T1000 (cell line): Measurements from ENCODE around the gene CKB.
A peak's percentile ranks its signal among the peaks of the same experiment; 100 is the strongest.

Source experiments
- DNase-seq: peaks from one replicate; lab custom pipeline; 2025; ENCODE audit warnings: mixed read lengths; lab: John Stamatoyannopoulos, UW

The CKB gene

DNA sequence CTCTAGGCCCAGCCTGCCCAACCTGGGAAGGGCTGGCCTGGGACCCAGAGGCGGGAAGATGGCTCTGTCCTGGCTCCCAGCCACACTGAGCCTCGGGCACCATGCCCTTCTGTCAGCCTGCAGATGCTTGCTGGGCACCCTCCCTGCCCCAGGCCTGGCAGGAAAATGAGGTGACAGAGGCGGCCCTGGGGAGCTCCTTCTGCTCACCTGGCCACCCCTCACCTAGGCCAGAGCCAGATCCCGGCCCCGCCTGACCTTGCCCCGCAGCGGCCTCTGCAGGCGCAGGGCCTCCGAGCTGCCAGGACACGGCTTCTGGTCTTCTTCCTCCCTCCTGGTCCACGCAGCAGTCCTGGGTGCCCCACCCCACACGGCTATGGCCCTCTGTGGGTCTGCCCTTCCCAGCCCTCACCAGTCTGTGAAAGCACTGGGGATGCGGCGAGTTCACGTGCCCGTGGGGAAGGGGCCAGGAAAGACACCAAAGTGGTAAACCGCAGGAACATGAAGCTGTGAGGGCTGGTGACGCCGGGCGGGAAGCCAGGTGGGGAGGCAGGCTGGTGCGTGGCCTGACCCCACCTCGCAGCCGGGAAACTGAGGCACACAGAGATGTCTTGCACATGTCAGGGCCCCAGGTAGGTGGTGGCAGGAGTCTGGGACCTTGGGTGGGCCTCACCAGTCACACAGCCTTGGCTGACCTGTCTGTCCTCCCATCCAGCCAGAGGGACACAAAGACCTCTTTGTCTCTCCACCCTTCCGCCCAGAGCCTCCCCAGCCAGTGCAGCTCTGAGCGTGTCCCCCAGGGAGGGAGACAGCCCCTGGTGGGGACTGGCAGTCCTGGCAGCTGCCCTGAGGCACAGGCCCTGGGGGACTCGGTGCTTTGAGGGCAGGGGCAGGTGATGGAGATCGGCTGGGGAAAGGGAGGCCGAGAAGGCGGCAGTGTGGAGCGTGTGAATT lies 27.0 kb upstream of the CKB start:
- no peak for DNase-seq

DNA sequence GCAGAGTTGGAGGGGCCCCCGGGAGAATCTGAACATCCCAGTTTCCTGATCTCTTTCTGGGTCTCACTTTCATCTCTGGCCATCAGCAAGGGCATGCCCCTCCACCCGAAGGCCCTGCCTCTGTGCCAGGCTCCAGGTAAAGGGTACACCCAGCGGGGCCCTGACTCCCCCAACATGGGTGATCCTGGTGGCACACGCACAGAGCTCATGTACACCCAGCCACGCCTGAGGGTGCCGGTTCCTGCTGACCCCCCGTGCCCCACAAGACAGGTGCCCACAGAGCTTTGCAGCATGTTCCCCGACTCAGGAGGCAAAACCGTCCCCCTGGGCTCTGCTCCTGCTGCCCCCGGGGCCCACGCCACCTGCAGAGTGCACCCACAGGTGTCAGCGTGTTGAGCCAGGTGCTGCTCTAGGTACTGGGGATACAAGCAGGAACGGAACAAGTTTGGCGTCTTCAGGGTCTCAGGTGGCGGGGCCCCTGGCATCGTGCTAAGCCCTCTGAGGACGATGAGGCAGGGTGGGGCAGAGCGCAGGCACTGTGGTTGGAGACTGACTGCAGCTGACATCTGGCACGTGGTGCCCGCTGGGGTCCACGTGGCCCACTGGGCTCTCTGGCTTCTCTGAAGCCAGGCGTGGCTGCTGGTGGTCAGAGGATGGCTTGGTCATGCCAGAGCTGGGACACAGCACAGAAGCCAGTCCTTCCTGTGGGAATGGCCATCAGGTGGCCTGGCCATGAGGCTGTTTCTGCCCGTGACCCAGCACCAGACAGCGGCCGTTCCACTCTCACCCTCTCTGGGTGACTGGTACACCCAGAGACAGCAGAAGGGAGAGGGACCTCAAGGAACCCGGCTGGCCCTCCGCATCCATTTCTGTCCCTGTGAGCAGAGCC lies 26.1 kb upstream of the CKB start:
- DNase-seq: no peak

DNA sequence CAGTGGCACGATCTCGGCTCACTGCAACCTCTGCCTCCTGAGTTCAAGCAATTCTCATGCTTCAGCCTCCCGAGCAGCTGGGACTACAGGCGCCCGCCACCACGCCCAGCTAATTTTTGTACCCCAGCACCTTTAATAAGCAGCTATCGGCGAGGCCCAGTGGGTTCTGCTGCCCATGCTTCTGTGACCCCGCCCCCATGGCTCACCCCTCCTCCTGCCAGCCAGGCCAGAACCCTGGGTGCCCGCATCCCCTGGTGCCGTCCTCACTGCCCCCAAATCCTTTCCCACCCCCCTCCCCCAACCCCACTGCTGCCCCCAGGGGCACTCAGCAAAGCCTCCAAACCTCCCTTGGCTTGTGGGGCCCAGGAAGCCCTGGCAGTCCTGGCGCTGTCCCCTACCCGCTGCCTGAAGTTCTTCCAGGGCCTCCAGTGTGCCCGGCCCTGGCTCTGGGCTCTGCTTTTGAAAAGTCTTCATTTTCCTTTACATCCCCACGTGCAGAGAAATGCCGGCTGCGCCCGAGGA lies 25.4 kb upstream of the CKB start:
- DNase-seq: no peak

DNA sequence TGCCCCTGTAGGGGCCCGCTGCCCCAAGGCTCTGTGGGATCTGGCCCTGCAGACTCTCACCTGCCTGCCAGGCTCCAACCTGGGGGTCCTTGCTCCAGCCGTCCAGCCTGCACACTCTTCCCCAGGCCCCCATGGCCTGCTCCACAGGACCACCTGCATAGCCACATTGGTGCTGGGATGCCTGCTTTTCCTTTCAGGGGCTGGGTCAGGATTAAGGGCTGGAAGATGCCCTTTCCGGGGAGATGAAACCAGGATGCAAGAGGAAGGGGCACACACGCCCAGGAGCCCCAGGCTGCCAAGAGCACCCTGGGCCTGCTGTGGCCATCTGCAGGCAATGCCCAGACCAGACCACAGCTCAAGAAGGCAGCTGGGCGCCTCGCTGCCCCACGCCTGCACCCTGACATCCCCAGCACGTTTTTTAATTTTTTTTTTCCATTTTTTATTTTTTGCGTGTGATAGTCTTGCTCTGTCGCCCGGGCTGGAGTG lies 24.9 kb upstream of the CKB start:
- no peak for DNase-seq

DNA sequence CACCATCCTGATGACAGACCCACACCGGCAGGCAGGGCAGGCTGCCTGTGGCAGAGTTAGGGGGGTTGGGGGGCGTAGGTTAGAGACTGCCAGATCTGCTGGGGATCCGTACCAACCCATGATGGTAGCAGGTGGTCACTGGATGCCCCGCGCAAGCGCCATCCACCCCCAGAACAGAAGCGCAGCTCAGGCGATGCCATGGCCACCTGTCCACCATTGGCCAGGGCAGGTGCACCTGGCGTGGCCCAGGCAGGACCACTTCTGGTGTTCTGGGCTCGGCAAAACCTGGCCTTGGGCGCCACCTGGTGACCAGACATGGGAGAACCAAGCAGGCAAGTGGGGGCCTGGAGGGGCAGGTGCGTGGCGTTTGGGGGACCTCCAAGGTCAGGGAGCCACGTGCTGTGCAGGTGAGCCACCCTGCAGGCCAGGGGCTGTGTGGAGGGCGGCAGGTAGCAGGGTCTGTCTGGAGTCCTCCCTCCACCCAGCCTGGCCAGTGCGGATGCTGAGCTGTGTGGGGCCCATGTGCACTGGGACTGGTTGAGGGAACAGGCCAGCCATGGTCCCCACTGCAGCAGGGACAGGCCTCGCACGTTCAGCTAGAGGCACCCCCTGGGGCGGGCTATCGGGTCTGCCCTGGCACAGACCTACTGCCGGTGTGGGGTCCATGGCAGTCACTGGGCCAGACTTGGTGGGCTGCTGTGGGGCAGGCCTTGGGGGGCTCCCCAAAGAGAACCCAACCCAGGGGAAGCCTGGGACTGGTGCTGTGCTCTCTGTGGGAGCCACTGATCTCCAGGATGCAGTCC lies 24.2 kb upstream of the CKB start:
- DNase-seq: peak; percentile 55

DNA sequence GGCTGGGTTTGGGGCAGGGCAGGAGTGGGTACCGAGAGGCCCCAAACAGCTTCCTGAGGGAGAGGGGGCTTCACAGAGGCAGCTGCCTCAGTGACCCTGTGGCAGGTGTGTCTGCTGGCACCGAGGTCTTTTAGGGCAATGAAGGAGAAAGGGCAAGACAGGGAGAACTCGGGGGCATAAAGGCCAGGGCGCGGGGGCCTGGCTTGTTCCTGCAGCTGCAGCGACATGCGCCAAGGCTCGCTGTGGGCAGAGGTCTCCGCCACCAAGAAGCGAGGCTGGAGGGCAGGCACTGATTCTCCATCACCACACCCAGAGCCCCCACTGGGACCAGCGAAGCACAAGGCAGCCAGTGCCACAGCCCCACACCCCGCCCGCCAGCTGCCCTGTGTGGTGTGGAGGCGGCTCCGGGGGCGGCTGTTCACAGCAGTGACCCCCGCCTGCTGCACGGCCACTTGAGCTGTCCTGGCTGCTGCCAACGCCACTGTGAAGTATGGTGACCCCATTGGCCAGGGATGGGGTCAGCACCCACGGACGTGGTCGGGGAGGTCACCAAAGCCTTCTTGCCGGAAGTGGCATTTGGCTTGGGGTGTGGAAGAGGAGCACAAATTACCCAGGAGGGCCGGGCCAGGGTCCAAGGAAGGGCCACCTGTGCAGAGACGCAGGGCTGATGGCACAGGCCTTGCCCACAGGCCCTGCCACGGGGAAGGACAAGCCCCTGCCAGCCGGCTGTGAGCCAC lies 23.5 kb upstream of the CKB start:
- DNase-seq: no peak

DNA sequence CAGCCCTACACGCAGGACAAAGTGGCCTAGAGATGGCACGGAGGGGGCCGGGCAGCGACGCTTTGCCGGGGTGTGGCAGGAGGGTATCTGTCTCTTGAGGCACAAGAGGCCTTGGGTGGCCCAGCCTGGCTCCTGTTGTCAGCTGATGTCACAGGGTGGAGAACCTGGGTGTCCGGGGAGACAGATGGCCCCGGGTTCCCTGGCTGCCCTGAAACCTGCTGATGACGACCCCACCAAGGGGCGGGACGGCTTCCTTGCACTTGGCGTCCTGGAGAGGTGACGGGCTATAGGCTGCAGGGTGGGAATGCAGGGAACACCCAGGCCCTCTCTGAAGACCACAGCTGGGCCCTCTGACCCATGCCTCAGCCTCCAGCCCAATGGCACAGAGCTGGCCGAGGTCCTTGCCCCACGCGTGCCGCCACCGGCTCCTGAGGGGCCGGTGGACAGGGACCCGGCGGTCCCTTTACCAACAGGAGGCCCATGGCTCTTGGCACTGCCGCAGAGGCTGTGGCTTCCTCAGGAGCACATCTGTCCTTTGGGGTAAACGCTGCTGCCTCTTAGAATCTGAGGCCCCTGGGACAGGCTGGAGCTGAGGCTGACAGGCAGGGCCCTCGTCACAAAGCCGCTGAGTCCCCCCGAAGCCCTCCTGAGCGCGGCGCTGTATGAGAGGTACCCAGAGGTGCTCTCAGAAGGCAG lies 22.7 kb upstream of the CKB start:
- DNase-seq: no peak

DNA sequence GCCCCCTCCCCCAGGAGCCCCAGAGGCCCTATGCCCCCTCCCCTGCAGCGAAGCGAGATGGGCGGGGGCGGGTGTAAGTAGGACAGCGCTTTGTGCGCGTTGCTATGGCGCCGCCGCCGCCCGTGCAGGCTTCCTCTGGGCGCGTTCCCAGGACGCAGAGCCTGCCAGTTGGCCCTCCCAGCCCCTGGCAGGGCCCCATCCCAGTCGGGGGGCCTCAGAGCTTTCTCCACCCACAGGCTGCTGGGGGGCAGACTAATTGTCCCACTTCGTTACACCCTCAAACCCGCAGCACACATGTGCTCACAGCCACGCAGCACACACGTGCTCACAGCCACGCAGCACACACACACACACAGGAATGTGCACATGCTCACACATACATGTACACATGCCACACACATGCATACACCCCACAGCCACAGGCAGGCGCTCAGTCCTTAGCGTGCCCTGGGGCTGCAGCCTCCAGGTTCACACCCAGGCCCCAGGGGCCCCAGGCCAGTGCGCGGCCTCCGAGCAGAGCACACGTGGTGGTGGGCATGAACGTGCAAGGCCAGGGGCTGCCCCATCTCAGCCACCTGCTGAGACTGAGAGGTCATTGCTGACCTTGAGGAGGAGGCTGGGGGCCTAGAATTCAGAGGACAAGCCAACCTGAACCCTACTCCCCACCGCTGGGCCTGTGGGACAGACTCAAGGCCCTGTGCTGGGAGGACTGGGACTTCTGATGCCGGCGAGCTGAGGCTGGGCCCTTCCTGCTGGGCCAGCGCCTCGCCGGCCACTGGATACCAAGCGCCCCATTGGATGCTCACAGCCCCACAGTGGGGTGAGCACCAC lies 22.0 kb upstream of the CKB start:
- DNase-seq: no peak

DNA sequence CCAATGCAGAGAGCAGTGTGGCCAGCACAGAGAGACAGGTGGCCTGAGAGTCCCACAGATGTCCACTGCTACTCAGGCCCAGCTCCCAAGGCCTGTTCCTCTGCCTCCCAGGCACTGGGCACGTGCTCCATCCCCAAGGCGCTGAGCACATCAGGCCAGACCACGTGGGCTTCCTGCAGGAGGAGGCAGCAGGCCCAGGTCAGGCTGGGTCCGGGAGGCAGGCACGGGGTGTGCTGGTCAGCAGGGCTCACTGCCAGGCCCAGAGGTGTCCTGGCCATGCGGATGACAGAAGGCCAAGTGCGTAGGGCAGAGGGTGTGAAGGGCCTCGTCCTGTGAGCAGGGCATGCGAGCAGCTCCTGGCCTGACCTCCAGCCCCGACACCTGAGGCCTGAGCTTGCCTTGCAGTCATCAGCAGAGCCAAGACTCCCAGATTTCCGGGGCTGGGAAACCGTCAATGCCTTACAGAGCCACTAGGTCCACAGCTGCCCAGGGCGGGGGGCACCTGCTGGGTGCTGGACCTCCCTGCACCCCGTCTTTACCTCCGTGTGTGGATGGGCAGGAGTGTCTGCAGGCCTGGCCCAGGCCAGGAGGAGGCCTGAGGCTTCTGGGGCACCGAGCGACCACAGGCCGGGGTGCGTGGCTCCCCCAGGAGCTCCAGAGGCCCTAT lies 21.2 kb upstream of the CKB start:
- no peak for DNase-seq

DNA sequence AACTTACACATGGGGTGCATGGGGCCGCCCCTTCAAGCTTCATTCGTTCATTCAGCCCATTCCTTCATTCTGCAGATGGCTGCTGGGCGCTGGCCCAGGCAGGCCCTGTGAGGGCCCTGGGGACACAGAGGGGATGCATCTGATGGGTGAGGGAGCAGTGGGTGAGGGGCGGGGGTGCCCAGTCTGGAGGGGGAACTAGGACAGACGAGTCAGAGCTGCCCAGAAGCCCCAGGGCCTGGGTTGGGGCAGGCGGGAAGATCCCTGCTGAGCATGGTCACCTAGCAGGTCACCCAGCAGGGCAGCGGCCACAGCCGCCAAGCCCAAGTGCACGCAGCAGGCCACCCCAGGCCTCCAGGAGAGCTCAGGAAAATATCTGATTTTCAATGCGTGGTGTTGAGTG lies 20.5 kb upstream of the CKB start:
- no peak for DNase-seq

DNA sequence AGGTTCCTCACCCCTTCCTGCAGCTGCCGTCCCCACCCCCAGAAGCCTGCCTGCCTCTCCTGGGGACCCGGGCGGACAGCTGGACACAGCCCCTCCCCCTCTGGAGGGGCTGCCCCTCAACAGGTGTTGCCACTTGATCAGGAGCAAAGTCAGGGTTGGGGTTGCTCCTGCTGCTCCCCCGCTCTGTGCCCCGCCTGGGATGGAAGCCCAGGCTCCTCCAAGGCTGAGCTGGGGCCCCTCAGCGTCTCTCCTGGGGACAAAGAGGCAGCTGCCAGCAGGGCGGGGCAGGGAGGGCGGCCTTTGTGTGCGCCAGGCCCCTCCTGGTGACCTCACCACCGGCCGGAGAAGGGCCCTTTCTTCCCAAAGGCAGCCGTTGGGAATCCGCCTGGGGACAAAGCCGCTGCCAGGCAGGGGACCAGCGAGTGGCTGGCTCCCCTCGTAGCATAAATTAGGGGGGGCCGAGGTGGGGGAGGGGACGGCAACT lies 20.0 kb upstream of the CKB start:
- no peak for DNase-seq

DNA sequence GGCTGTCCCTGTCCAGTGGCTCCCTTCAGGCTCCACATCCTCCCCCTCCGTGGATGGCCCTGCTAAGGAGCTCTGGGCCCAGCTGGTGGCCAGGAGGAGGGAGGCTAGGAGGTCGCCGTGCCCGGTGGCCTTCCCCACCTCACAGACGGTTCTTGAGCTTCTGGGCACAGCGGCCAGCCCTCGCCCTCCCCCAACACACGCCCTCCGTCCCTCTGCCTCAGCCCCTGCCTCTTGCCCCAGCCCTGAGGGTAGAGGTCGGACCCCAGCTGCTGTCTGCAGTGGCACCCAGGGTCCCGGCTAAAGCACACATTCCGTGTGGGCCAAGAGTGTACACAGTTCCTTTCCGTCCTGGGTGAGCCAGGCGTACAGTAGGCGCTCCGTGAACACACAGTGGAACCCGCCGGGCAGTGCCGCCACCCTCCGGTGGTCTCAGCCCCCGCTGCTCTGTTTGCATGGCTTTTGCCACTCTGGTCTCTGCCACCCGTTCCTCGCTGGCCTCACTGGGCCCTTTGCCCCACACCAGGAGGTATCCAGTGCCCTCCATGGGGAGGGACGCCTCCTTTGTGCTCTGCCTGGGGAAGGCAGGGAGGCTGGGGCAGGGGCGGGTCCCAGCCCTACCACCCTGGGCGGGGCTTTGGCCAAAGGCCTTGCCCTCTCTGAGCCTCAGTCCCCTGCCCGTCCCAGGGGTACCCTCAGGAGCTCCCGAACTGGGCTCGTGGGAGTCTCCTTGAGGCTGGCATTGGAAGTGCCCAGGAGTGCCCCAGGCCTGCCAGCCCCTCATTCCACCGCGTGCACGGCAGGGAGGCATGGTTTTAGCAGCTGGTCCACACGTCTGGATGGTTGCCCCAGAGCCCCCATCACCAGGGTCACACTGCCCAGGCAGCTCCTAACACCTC lies 19.3 kb upstream of the CKB start:
- no peak for DNase-seq

DNA sequence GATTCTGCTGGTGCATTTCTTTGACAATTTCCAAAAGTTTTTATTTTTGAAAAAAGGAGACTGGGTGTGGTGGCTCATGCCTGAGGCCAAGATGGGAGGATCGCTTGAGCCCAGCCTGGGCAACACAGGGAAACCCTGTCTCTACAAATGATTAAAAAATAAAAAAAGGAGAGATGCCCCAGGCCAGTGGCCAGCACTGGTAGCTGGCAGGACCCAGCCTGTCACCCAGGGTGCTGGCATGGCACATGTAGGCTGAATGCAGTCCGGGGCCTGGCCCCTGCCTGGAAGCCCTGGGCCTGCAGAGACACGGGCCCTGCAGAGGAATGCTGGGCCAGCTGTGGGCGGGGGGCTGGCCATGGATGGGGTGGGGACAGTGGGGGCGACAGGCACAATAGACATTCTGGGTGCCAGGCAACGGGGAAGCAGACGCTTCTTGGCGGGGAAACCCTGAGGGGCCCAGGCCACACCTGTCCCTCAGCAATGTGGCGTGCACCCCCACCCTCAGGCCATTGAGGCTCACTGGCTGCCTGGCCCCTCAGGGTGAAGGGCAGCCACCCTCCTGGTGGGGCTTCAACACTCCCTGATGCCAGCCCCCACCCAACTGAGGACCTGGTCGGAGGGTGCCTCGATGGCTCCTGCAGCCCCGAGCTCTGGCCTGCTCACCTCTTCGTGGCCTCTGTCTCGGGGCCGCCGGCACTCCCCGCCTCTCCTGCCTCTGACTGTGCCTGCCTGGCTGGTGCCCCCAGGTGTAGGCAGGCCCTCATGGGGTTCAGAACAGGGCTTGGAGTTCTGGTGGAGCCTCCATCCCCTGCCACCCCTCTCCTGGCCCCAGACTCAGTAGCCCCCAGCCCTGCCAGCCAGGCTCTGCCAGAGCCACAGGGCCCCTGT lies 18.4 kb upstream of the CKB start:
- DNase-seq: no peak

DNA sequence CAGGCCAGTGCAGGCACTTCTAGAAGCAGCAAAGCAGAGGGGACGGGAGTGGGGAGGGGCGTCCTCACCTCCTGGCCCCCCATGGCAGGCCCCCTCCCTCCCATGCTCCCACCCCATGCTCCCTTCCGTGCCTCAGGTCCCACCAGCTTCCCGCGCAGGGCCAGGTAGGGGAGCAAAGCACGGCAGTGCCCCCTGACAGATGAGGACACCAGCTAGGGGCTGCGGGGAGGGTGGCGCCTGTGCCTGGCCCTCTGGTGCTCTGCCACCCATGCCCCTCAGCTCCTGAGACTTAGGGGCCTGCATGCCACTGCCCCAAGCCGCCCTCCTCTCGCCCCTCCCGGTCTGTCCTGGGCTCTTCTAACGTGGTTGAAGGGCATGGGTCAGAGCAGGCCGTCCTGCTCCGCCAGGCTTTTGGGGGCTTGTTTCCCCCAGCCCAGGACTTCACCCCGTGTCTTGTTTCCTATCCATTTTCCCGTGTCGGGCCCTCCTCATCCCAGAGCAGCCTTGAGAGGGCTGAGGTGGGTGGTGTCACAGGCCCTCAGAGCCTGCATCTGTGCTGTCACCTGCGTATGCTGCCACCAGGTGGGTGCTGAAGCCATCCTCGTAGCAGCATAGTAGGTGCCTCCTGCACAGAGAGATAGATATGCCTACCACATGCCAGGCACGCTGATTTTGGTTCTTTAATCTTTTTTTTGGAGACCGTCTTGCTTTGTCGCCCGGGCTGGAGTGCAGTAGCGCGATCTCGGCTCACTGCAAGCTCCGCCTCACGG lies 16.6 kb upstream of the CKB start:
- DNase-seq: no peak

DNA sequence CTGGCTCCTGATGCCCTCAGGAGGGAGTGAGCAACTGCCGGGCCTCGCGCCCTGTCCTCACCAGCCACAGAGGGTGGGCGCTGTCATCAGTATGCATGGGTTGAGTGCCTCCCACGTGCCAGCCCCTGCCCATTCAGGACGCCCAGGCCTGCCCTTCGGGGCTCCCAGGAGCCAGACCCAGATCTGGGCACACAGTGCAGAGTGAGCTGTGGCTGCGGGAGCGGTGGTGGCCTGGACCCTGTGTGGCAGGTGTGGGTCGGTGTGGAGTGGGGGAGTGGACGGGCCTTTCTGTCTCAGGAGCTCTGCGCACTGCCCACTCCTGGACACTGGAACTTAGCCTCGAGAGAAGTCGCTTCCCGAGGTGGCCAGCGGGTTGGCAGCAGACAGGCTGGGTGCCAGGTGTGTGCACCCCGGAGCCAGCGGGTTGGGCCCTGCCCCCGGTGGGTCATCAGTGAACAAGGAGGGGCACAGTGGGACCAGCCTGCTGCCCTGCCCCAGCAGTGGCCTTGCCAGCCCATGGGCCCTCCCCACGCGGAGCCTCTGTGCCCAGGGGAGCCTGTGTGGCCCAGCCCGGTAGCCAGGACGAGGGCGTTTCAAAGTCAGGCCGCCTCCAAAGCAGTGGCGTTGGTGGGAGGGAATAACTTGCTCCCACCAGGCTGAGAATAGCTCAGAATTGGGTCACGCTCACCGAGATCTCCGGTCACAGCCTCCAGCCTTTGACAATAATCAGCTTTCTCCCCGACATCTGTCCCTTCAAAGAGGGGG lies 15.8 kb upstream of the CKB start:
- no peak for DNase-seq
